GM18508 (cell line): ENCODE measurements around the gene CERCAM.
"Not testable (repeated sequence)": the region's sequence is repeated elsewhere in the genome, so short reads cannot be mapped to it uniquely, and the experiment has no call there.

ENCODE experiments used
- ATAC-seq: cut with Tn5 transposase; IDR thresholded peaks from one replicate; pipeline ENCODE4 v1.9.1; 2021; ENCODE audit warnings: moderate number of reproducible peaks; ENCODE audit not compliant: insufficient read depth, unreplicated experiment

Gene CERCAM

GRCh38 chr9:128392302-128393144, 28.1 kb upstream of the CERCAM start:
- no peak for ATAC-seq

- ATAC-seq, result no peak
These were observed 27.4 kb upstream of the CERCAM start for GRCh38 chr9:128393145-128393775.

GRCh38 chr9:128393970-128394369, 26.7 kb upstream of the CERCAM start:
- no peak for ATAC-seq

GRCh38 chr9:128394379-128395168, 26.1 kb upstream of the CERCAM start:
- no peak for ATAC-seq

- ATAC-seq, result no peak
These were observed 23.6 kb upstream of the CERCAM start for GRCh38 chr9:128396970-128397613.

- ATAC-seq, result no peak
These were observed 22.8 kb upstream of the CERCAM start for GRCh38 chr9:128397831-128398230.

- no peak for ATAC-seq
These were observed 20.8 kb upstream of the CERCAM start for GRCh38 chr9:128399861-128400260.

- no peak for ATAC-seq
These were observed 16.1 kb upstream of the CERCAM start for GRCh38 chr9:128404560-128404959.

- no peak for ATAC-seq
These were observed 15.4 kb upstream of the CERCAM start for GRCh38 chr9:128405077-128405779.

- no peak for ATAC-seq
These were observed 14.9 kb upstream of the CERCAM start for GRCh38 chr9:128405780-128406171.

GRCh38 chr9:128406848-128407391, 13.7 kb upstream of the CERCAM start:
- ATAC-seq, result no peak

- no peak for ATAC-seq
These were observed 11.7 kb upstream of the CERCAM start for GRCh38 chr9:128408963-128409431.

- no peak for ATAC-seq
These were observed 11.2 kb upstream of the CERCAM start for GRCh38 chr9:128409450-128409849.

- no peak for ATAC-seq
These were observed 10.7 kb upstream of the CERCAM start for GRCh38 chr9:128409978-128410377.

- ATAC-seq, result no peak
These were observed 9.1 kb upstream of the CERCAM start for GRCh38 chr9:128411364-128412119.

- no peak for ATAC-seq
These were observed 8.4 kb upstream of the CERCAM start for GRCh38 chr9:128412120-128412790.

GRCh38 chr9:128413728-128414127, 6.9 kb upstream of the CERCAM start:
- ATAC-seq, result not testable (repeated sequence)

- ATAC-seq, result no peak
These were observed 6.2 kb upstream of the CERCAM start for GRCh38 chr9:128414461-128414860.
